Smooth muscle cell (in vitro differentiated cells): ENCODE results near the gene SRRM2. TPM values are rescaled to one million over a fixed set of nuclear protein-coding genes. Genes with fewer than 3 reads are reported as not detected.

Experiments used
- DNase-seq: peaks from one replicate; lab custom pipeline; 2025; ENCODE audit not compliant: unreplicated experiment; lab: John Stamatoyannopoulos, UW
- H2AFZ ChIP-seq: fragments of 200-600 bp; sonication (generic); 2 replicates; pipeline ENCODE4 v1.6.0; 2016; ENCODE audit warnings: antibody characterized with exemption, low read depth, mild to moderate bottlenecking
- H3F3A ChIP-seq: fragments of 200-600 bp; sonication (generic); 2 replicates; pipeline ENCODE4 v1.6.0; 2017; ENCODE audit warnings: antibody characterized with exemption, low read depth
- H3K27ac ChIP-seq: fragments of 200-600 bp; sonication (generic); 2 replicates; pipeline ENCODE4 v1.5.1; 2016; ENCODE audit warnings: low read depth, mild to moderate bottlenecking
- H3K27me3 ChIP-seq: fragments of 200-600 bp; sonication (generic); 2 replicates; pipeline ENCODE4 v1.6.1; 2016; ENCODE audit warnings: low read depth, mild to moderate bottlenecking
- H3K36me3 ChIP-seq: fragments of 200-600 bp; sonication (generic); 2 replicates; pipeline ENCODE4 v1.5.1; 2016; ENCODE audit warnings: low read depth
- H3K4me1 ChIP-seq: fragments of 200-600 bp; sonication (generic); 2 replicates; pipeline ENCODE4 v1.5.1; 2016; ENCODE audit warnings: low read depth
- H3K4me2 ChIP-seq: fragments of 200-600 bp; sonication (generic); 2 replicates; pipeline ENCODE4 v1.6.0; 2016; ENCODE audit warnings: mild to moderate bottlenecking
- H3K4me3 ChIP-seq: fragments of 200-600 bp; sonication (generic); 2 replicates; pipeline ENCODE4 v1.5.1; 2016; ENCODE audit warnings: mild to moderate bottlenecking
- H3K79me2 ChIP-seq: fragments of 200-600 bp; sonication (generic); 2 replicates; pipeline ENCODE4 v1.6.0; 2016; ENCODE audit warnings: low read depth, mild to moderate bottlenecking
- H3K9ac ChIP-seq: fragments of 200-600 bp; sonication (generic); 2 replicates; pipeline ENCODE4 v1.6.0; 2016; ENCODE audit warnings: low read depth
- H3K9me3 ChIP-seq: fragments of 200-600 bp; sonication (generic); replicated peaks from 2 replicates; pipeline ENCODE4 v1.5.1; 2016; ENCODE audit warnings: low read depth
- H4K20me1 ChIP-seq: fragments of 200-600 bp; sonication (generic); 2 replicates; pipeline ENCODE4 v1.6.0; 2016; ENCODE audit warnings: low read depth
- WGBS: methylation state at CpG from one replicate; pipeline ENCODE4 v1.1.7; 2016; ENCODE audit warnings: low lambda C conversion rate; 5-methylcytosine and 5-hydroxymethylcytosine counted together
- polyA plus RNA-seq: library from polyadenylated mRNA; unstranded; fragments of >200 nt; fragmentation: Nextera tagmentation; extraction: Ambion mirVana; gene quantifications from 2 replicates; pipeline ENCODE4 v1.2.1, GENCODE V29; 2016
- total RNA-seq: library from RNA; depleted of rRNA; stranded (reverse); fragments of >200 nt; gene quantifications from 2 replicates; pipeline ENCODE4 v1.2.3, GENCODE V29; 2014
- TF ChIP-seq, protein P1 (sequence below): fragments of 200-600 bp; sonication (generic); IDR thresholded peaks from 2 replicates; pipeline ENCODE4 v1.5.1; 2017; ENCODE audit warnings: borderline replicate concordance, mild to moderate bottlenecking, antibody characterized with exemption; ENCODE audit not compliant: insufficient read depth, poor library complexity, severe bottlenecking

The SRRM2 gene
- total and polyA plus RNA-seq, 2 experiments from 2014 or later: 125 to 280 TPM

DNA sequence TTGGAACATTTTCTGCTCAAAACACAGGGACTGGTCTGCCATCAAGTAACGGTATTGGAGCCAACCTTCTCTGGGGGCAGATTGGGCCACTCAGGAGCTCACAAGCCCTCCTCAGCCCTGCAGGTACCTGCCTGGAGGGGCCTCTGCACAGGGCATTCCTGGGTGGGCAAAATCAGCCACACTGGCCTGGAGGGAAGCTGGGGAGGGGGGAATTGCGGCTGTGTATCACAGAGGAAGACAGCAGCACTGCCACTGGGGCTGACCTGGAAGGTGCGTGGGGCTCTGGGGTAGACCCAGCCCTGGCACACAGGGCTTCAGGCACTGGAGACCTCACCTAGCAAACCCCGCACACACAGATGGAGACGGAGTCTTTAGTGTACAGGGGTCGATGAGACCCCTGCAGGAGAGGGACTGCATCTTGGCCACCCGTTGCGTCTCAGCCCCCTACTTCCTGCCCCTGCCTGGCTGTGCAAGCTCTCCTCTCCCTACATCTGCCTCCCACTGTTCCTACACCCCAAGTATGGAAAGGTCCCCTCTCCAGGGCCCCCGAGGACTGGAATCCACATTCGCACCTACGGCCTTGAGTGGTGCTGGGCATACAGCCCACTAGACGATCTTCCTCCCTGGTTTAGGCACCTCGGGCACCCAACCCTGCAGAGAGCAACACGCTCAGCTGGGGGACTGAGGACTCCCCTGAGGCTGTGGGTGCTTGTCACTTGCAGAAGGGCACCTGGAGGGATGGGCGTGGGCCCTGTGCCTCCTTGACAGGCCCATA is 7.1 kb upstream of the SRRM2 start:
- WGBS: 89% methylated on average over 15 of the region's 15 CpGs
- Histone ChIP-seq H3K4me1 (no peaks in the 10 kb centered on the region), H3F3A (no peaks in the 10 kb centered on the region), H3K4me3 (no peak overlapping the region), H3K4me2 (no peak overlapping the region), H3K36me3 (no peaks in the 10 kb centered on the region), H4K20me1 (no peaks in the 10 kb centered on the region), H3K27me3 (no peaks in the 10 kb centered on the region), H3K9me3 (no peaks in the 10 kb centered on the region), H2AFZ (no peak overlapping the region), H3K9ac (no peak overlapping the region), H3K79me2 (no peaks in the 10 kb centered on the region), H3K27ac (no peak overlapping the region)
- DNase-seq: no peak
- TF ChIP-seq, protein P1, sequence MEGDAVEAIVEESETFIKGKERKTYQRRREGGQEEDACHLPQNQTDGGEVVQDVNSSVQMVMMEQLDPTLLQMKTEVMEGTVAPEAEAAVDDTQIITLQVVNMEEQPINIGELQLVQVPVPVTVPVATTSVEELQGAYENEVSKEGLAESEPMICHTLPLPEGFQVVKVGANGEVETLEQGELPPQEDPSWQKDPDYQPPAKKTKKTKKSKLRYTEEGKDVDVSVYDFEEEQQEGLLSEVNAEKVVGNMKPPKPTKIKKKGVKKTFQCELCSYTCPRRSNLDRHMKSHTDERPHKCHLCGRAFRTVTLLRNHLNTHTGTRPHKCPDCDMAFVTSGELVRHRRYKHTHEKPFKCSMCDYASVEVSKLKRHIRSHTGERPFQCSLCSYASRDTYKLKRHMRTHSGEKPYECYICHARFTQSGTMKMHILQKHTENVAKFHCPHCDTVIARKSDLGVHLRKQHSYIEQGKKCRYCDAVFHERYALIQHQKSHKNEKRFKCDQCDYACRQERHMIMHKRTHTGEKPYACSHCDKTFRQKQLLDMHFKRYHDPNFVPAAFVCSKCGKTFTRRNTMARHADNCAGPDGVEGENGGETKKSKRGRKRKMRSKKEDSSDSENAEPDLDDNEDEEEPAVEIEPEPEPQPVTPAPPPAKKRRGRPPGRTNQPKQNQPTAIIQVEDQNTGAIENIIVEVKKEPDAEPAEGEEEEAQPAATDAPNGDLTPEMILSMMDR: no peak

DNA sequence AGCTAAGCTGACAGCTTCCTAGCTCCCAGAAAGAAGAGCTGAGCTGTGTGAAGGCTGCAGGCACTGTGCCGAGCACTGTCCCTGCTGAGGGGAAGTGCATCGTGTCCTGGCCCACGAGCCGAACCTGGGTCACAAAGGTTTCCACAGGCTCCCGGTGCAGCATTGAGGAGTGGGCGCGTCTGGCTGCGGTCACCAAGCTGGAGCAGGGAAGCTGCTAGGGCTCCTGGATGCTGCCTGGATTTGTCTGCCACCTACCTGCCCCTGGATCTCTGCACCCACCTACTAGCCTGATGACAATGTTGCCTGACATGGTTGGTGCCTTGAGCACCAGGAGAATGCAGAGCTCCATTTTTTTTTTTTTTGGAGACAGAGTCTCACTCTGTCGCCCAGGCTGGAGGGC is 6.5 kb upstream of the SRRM2 start:
- Histone ChIP-seq H4K20me1 (no peaks in the 10 kb centered on the region), H3K4me1 (peaks cover 2% of the 10 kb centered on the region), H3K4me3 (no peak overlapping the region), H3K36me3 (no peaks in the 10 kb centered on the region), H3K9me3 (no peaks in the 10 kb centered on the region), H3K27me3 (no peaks in the 10 kb centered on the region), H3K27ac (no peak overlapping the region), H3F3A (no peaks in the 10 kb centered on the region), H3K79me2 (peaks cover 5% of the 10 kb centered on the region), H2AFZ (no peak overlapping the region), H3K9ac (no peak overlapping the region), H3K4me2 (no peak overlapping the region)
- TF ChIP-seq, protein P1: no peak
- 92% methylated on average over 9 of the region's 9 CpGs for WGBS
- DNase-seq: no peak

DNA sequence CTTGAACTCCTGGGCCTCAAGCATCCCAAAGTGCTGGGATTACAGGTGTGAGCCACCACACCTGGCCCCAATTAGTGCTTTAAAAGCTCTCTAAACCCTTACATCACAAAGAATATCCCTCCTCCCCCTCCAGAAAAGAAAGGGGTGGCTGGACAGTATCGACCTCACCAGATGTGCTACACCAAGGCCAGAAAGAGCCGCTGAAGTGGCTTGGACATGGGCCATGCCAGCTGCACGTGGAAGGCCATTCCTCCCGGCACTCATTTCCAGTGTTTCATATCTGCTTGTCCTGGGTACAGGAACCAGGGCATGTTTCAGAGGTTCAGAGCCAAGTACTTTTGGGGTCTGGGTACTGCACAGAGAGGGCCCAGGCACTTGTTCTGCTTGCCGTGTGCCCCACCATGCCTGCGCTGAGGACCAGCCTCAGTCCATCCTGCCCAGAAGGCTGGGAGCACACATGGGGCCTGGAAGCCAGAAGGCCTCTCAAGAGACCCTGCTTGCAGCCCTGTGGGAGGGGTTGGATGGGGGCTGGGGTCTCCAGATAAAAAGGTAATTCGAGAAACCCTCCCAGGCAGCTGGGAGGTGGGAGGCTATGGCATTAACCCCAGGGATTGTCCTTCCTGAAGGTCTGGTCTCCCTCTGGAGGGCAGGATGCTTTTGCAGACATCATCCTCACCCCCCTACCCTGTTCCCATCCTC is 3.5 kb upstream of the SRRM2 start:
- WGBS: 96% methylated on average over 7 of the region's 7 CpGs
- H2AFZ ChIP-seq: no peak overlapping the region

More for the DNA sequence above, 3.5 kb upstream of the SRRM2 start:
- Histone ChIP-seq H4K20me1 (peaks cover 11% of the 10 kb centered on the region), H3K9ac (no peak overlapping the region), H3K9me3 (no peaks in the 10 kb centered on the region), H3K36me3 (no peaks in the 10 kb centered on the region), H3K79me2 (peaks cover 22% of the 10 kb centered on the region), H3K27ac (no peak overlapping the region), H3K4me3 (no peak overlapping the region), H3K27me3 (no peaks in the 10 kb centered on the region), H3K4me1 (peaks cover 12% of the 10 kb centered on the region), H3F3A (peaks cover 7% of the 10 kb centered on the region), H3K4me2 (no peak overlapping the region)
- no peak for DNase-seq
- TF ChIP-seq, protein P1: no peak
